ENCODE data around the gene AKT1. TPM values are rescaled to one million over a fixed set of nuclear protein-coding genes. Genes with fewer than 3 reads are reported as not detected.
"Not testable (repeated sequence)": the region's sequence is repeated elsewhere in the genome, so short reads cannot be mapped to it uniquely, and the experiment has no call there.

The AKT1 gene
- polyA plus RNA-seq, 4 donors, result 98.4 to 122 (median 99.0) TPM

GRCh38 chr14:104756477-104757237 is 38.9 kb downstream of the AKT1 start:
- no peak for DNase-seq (ENCODE audit: low read depth in 4 of 4, low spot score in 3 of 4)

GRCh38 chr14:104755621-104756020 is 39.9 kb downstream of the AKT1 start:
- no peak for DNase-seq (ENCODE audit: low read depth in 4 of 4, low spot score in 3 of 4)

GRCh38 chr14:104754213-104754851 is 41.2 kb downstream of the AKT1 start:
- DNase-seq (ENCODE audit: low read depth in 4 of 4, low spot score in 3 of 4), result no peak

GRCh38 chr14:104753528-104754212 is 41.9 kb downstream of the AKT1 start:
- no peak for DNase-seq (ENCODE audit: low read depth in 4 of 4, low spot score in 3 of 4)

GRCh38 chr14:104752735-104753527 is 42.6 kb downstream of the AKT1 start, which contains the start of gene SIVA1:
Gene SIVA1 (plus strand): TSS chr14:104753147. CDS start chr14:104753202, 55 bp downstream.
- peak; percentile 98 to 99 (median 98) for DNase-seq (ENCODE audit: low read depth in 4 of 4, low spot score in 3 of 4)

- DNase-seq (ENCODE audit: low read depth in 4 of 4, low spot score in 3 of 4), result no peak
These were observed 43.2 kb downstream of the AKT1 start for GRCh38 chr14:104752423-104752734.

- DNase-seq (ENCODE audit: low read depth in 4 of 4, low spot score in 3 of 4), result no peak
These were observed 43.8 kb downstream of the AKT1 start for GRCh38 chr14:104751539-104752422.

- DNase-seq (ENCODE audit: low read depth in 4 of 4, low spot score in 3 of 4), result not testable (repeated sequence)
These were observed 44.8 kb downstream of the AKT1 start for GRCh38 chr14:104750753-104751057.

GRCh38 chr14:104750056-104750752 is 45.3 kb downstream of the AKT1 start:
- DNase-seq (ENCODE audit: low read depth in 4 of 4, low spot score in 3 of 4), result no peak

- DNase-seq (ENCODE audit: low read depth in 4 of 4, low spot score in 3 of 4), result no peak
These were observed 46.4 kb downstream of the AKT1 start for GRCh38 chr14:104749111-104749649.

- no peak for DNase-seq (ENCODE audit: low read depth in 4 of 4, low spot score in 3 of 4)
These were observed 47.7 kb downstream of the AKT1 start for GRCh38 chr14:104747876-104748275.

- DNase-seq (ENCODE audit: low read depth in 4 of 4, low spot score in 3 of 4), result no peak
These were observed 48.5 kb downstream of the AKT1 start for GRCh38 chr14:104746934-104747481.

- no peak for DNase-seq (ENCODE audit: low read depth in 4 of 4, low spot score in 3 of 4)
These were observed 49.4 kb downstream of the AKT1 start for GRCh38 chr14:104746071-104746545.

GRCh38 chr14:104745431-104745830 is 50.1 kb downstream of the AKT1 start:
- no peak for DNase-seq (ENCODE audit: low read depth in 4 of 4, low spot score in 3 of 4)

- DNase-seq (ENCODE audit: low read depth in 4 of 4, low spot score in 3 of 4), result no peak
These were observed 51.1 kb downstream of the AKT1 start for GRCh38 chr14:104744484-104744883.

GRCh38 chr14:104743461-104744380 is 51.8 kb downstream of the AKT1 start:
- DNase-seq (ENCODE audit: low read depth in 4 of 4, low spot score in 3 of 4), result no peak

GRCh38 chr14:104742586-104743455 is 52.7 kb downstream of the AKT1 start:
- DNase-seq (ENCODE audit: low read depth in 4 of 4, low spot score in 3 of 4), result no peak
